Panc1 (cell line): ENCODE measurements around the gene CD99.

Experiments used
- POLR2AphosphoS5 ChIP-seq: IDR thresholded peaks from 2 replicates; pipeline ENCODE4 v1.6.1; 2012; ENCODE audit warnings: mild to moderate bottlenecking, low read depth, low read length, moderate library complexity
- SIN3A ChIP-seq: IDR thresholded peaks from 2 replicates; pipeline ENCODE4 v1.6.1; 2012; ENCODE audit warnings: low read depth, mild to moderate bottlenecking, low read length, moderate library complexity, borderline replicate concordance; ENCODE audit not compliant: insufficient read depth
- TF ChIP-seq, protein P1 (sequence below): fragments of 450-650 bp; IDR thresholded peaks from 2 replicates; pipeline ENCODE4 v1.5.1; 2017; ENCODE audit warnings: mild to moderate bottlenecking
- TF ChIP-seq, protein P2 (sequence below), 2 experiments: IDR thresholded peaks; 2 replicates each; pipeline ENCODE4 v1.6.1; 2011 to 2012; ENCODE audit warnings: low read depth in 2 of 2, control low read depth in 1 of 2, low read length in 1 of 2, mild to moderate bottlenecking in 1 of 2, moderate library complexity in 1 of 2; ENCODE audit not compliant: insufficient read depth in 1 of 2

GRCh38 chrX:2691543-2692220, 587 bp downstream of the CD99 start:
- TF ChIP-seq POLR2AphosphoS5 (no peak), SIN3A (no peak)
- TF ChIP-seq, protein P1, sequence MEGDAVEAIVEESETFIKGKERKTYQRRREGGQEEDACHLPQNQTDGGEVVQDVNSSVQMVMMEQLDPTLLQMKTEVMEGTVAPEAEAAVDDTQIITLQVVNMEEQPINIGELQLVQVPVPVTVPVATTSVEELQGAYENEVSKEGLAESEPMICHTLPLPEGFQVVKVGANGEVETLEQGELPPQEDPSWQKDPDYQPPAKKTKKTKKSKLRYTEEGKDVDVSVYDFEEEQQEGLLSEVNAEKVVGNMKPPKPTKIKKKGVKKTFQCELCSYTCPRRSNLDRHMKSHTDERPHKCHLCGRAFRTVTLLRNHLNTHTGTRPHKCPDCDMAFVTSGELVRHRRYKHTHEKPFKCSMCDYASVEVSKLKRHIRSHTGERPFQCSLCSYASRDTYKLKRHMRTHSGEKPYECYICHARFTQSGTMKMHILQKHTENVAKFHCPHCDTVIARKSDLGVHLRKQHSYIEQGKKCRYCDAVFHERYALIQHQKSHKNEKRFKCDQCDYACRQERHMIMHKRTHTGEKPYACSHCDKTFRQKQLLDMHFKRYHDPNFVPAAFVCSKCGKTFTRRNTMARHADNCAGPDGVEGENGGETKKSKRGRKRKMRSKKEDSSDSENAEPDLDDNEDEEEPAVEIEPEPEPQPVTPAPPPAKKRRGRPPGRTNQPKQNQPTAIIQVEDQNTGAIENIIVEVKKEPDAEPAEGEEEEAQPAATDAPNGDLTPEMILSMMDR = no peak
- TF ChIP-seq, protein P2, sequence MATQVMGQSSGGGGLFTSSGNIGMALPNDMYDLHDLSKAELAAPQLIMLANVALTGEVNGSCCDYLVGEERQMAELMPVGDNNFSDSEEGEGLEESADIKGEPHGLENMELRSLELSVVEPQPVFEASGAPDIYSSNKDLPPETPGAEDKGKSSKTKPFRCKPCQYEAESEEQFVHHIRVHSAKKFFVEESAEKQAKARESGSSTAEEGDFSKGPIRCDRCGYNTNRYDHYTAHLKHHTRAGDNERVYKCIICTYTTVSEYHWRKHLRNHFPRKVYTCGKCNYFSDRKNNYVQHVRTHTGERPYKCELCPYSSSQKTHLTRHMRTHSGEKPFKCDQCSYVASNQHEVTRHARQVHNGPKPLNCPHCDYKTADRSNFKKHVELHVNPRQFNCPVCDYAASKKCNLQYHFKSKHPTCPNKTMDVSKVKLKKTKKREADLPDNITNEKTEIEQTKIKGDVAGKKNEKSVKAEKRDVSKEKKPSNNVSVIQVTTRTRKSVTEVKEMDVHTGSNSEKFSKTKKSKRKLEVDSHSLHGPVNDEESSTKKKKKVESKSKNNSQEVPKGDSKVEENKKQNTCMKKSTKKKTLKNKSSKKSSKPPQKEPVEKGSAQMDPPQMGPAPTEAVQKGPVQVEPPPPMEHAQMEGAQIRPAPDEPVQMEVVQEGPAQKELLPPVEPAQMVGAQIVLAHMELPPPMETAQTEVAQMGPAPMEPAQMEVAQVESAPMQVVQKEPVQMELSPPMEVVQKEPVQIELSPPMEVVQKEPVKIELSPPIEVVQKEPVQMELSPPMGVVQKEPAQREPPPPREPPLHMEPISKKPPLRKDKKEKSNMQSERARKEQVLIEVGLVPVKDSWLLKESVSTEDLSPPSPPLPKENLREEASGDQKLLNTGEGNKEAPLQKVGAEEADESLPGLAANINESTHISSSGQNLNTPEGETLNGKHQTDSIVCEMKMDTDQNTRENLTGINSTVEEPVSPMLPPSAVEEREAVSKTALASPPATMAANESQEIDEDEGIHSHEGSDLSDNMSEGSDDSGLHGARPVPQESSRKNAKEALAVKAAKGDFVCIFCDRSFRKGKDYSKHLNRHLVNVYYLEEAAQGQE (IDR thresholded peaks at IDR 0.05; ENCODE audit: insufficient read depth in 1 of 2, low read depth in 2 of 2, low read length in 1 of 2) = no peak
